Stomach (tissue), 4 donors: ENCODE results near the gene SERPINF2.

ENCODE experiments used
- POLR2A ChIP-seq, 4 donors: fragments of 450-650 bp; IDR thresholded peaks; one replicate each; pipeline ENCODE4 v1.6.1; 2016; ENCODE audit warnings: antibody characterized with exemption in 4 of 4, control low read depth in 2 of 4, mild to moderate bottlenecking in 1 of 4, moderate library complexity in 1 of 4
- POLR2AphosphoS5 ChIP-seq, 3 donors: sonication (generic); formaldehyde crosslinking; IDR thresholded peaks; one replicate each; pipeline ENCODE4 v1.6.1; 2016; ENCODE audit warnings: antibody characterized with exemption in 3 of 3
- TF ChIP-seq, protein P1 (sequence below), 7 experiments: fragments of 450-650 bp in 4 of 7; fragments of 200-600 bp in 3 of 7; sonication (generic) in 3 of 7; IDR thresholded peaks; one replicate each; pipeline ENCODE4 v1.5.1; 2016 to 2019; ENCODE audit warnings: antibody characterized with exemption in 7 of 7, control low read depth in 2 of 7, mild to moderate bottlenecking in 1 of 7

DNA sequence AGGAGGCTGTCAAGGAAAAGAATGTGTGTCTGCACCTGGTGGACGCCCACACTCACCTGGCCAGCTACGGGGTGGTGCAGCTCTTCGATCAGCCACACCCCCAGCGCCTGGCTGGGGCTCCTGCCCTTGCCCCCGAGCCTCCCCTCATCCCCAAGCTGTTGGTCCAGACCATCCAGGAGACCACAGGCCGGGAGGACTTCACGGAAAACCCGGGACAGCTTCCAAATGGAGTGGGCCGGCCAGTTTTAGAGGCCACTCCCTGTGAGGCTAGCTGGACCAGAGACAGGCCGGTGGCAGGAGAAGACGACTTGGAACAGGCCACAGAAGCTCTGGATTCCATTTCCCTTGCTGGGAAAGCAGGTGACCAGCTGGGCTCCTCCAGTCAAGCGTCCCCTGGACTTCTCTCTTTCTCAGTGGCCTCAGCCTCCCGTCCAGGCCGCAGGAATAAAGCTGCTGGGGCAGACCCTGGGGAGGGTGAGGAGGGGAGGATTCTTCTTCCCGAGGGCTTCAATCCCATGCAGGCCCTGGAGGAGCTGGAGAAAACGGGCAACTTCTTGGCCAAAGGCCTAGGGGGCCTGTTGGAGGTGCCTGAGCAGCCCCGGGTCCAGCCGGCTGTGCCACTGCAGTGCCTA, 15.9 kb upstream of the SERPINF2 start:
- TF ChIP-seq, protein P1, sequence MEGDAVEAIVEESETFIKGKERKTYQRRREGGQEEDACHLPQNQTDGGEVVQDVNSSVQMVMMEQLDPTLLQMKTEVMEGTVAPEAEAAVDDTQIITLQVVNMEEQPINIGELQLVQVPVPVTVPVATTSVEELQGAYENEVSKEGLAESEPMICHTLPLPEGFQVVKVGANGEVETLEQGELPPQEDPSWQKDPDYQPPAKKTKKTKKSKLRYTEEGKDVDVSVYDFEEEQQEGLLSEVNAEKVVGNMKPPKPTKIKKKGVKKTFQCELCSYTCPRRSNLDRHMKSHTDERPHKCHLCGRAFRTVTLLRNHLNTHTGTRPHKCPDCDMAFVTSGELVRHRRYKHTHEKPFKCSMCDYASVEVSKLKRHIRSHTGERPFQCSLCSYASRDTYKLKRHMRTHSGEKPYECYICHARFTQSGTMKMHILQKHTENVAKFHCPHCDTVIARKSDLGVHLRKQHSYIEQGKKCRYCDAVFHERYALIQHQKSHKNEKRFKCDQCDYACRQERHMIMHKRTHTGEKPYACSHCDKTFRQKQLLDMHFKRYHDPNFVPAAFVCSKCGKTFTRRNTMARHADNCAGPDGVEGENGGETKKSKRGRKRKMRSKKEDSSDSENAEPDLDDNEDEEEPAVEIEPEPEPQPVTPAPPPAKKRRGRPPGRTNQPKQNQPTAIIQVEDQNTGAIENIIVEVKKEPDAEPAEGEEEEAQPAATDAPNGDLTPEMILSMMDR (IDR thresholded peaks at IDR 0.05) = no peak
- no peak for TF ChIP-seq POLR2AphosphoS5 (IDR thresholded peaks at IDR 0.05)
- TF ChIP-seq POLR2A (IDR thresholded peaks at IDR 0.05) = no peak
